HG02610 (cell line): ENCODE results near the gene KCNK7.

ENCODE experiments used
- ATAC-seq: cut with Tn5 transposase; IDR thresholded peaks from one replicate; pipeline ENCODE4 v1.9.1; 2021; ENCODE audit warnings: mild to moderate bottlenecking, moderate library complexity; ENCODE audit not compliant: unreplicated experiment

The KCNK7 gene

DNA sequence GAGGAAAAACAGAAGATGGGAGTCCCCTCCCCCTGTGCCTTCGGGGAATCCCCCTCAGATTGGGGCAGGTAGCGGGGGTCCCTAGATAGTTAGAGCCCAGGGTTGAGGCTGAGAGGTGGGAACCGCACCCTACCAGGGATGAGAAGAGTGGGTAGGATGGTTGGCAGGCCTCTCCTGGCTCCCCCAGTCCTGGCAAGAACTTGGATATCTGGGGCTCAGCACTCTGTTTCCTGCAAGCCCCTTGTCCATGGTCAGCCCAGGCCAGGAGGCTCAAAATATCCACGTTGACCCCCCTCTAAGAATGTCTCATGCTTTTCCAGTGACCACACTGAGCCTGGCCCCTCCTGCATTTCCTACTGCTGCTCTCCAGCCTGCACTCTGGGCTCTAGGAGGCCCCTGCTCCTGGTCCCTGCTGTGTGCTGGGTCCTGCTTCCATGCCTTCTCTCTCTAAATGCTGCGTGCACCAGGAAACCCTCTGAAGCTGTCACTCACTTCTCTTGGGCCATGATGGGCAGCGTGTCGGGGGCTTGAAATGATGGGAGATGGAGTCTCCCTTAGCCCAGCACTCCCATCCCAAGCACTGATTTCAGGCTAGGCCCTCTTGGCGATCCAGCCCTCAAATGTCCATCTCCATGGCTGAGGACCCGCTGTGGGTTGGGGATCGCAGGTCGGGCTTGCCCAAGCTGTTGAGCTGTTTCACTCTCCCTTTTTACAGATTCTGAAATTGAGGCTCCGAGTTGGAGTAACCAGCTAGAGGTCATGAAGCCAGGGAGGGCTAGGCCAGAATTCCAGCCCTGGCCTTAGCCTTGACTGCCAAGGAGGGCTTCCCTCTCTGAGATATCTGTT is 16.4 kb upstream of the KCNK7 start:
- no peak for ATAC-seq

DNA sequence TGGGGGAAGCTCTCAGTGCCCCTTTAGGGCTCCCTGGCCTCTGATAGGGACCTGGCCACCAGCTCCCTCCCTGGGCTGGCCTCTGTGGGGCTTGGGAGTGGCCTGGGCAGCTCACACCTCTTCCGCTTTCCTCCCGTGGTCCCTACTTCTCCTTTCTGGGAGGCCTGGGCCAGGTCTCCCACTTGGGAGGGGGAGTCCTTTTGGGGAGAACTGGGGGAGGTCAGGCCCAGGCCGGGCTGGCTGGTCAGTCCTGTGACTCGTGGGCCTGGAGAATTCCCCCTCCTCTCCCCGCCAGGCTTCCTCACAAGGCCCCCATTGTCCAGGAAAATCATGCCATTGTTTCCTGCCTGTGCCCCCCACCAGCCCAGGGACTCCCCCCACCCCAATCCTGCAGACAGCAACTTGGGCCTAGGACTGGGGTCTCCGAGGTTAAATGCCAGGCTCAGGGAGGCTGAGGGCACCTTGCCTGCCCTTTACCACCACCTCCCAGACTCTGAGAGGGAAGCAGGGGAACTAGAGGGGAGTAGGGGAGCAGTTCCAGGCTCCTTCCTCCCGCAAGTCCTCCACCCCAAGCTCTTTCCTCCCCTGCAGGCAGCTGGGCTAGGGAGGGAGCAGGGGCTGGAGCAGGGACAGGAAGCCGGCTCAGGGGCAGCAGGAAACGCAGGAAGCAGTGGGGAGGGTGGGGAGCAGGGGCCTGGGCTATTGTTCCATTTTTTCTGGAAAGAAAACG is 15.6 kb upstream of the KCNK7 start:
- no peak for ATAC-seq

DNA sequence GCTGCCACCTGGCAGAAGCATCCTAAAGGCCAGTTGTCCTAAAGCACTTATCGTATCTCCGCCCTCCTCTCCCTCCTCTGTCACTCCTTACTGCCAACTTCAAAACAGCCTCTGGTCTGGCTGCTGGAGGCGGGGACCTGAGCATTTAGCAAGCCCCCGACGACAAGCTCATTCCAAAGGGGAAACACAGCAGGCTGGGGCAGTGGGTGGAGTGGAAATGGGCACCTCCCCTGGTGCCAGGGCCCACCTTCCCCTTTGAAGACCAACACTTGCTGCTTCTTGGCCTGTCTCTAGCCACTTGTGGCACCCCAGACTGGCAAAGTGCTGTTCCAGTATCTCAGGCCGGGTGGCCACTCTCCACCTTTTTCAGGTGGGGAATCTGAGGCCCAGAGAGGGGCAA is 14.8 kb upstream of the KCNK7 start:
- ATAC-seq = no peak

DNA sequence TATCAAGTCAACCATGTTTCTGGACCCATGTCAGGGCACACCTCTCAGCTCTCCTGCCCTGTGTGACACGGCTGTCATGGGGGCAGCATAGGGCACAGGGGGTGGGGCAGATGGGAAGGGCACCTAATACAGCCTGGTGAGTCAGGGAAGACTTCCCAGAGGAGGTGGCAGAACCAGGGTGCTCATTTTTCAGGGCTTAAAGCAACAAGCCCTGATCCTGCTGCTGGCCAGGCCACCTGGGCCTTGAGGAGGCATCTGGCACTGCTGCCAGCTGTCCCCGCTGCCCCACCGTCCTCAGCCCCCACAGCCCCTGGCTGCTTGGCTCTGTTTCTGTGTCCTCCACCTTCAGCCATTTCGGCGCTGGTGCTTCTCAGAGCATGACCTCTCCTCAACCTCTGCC is 14.1 kb upstream of the KCNK7 start:
- no peak for ATAC-seq

DNA sequence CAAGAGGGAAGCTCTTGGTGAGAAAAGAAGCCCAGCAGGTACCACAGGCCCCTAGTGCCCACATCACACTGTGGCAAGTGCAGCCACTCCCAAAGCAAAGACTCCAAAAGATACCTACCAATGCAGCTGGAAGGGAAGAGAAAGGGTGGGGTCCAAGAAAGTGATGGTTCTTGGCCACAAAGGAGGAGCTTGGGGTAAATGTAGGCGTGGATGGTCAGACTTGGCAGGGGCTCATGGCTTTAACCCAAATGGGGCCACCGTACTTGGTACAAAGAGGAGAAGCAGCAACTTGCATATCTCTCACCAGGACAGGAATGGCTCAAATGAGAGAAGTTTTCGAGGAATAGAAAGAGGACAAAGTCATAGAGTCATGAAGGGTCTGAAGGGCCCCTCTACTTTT is 13.6 kb upstream of the KCNK7 start:
- ATAC-seq = no peak

DNA sequence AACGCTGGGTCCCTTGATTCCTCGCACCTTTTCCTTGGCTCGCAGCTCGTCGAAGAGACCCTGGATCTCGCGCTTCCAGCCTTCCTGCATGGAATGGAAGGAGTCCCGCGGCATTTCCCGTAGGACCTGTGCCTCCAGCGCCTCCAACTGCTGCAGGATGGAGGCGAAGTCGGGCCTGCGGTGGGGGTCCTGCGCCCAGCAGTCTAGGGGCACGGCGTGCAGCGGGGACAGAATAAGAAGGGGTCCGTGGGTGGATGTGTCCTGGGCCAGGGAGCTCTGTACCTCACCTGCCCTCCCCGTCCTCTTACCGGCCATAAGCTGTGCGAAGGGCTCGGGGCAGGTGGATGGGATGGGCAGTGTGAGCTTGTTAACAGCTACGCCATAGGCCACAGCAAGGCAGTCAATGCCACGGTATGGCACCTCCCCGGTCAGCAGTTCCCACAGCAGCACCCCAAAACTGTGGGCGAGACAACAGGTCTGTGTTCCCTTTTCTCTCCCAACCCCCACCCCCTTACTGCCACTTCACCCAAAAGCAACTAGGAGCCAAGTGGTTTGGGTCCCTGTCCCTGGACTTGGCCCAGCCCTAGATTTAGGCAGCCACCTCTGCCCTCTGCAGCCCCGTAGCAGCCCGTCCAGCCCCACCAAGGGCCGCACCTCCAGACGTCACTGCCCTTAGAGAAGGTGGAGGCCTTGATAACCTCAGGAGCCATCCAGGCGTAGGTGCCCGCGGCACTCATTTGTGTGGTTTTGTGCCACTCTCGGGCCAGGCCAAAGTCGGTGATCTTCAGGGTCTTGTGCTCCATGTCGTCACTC is 12.2 kb upstream of the KCNK7 start:
- ATAC-seq = no peak

DNA sequence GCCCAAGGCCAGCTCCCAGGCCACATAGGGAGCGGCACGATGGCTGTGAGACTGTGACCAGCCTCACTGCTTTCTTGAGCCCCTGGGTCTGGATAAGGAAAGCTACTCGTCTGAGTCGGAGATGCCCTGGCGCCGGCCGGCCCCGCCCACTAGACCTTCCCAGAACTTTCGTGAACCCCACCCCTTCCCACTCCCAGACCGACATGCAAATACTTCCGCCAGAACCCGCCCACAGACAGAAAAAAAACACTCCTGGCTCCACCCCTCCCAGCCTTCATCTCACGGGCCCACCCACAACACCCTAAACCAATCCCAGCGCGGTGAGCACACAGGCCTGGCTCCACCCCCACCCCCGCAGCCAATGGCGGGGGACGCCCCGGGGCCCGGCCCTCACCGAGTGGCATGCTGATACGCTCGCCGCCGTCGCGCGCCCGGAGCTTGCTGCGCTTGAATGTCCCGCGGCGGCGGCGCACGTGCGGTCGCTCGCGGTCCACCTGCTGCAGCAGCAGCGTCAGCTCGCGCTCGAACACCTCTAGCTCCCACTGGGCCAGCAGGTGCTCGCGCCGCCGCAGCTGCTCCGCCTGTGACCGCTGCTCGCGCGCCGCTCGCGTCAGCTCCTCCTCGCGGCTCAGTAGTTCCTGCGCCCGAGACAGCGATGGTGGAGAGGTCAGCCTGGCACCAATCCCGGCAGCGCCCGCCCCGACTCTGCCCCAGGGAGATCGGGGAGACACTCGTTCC is 11.4 kb upstream of the KCNK7 start:
- no peak for ATAC-seq

DNA sequence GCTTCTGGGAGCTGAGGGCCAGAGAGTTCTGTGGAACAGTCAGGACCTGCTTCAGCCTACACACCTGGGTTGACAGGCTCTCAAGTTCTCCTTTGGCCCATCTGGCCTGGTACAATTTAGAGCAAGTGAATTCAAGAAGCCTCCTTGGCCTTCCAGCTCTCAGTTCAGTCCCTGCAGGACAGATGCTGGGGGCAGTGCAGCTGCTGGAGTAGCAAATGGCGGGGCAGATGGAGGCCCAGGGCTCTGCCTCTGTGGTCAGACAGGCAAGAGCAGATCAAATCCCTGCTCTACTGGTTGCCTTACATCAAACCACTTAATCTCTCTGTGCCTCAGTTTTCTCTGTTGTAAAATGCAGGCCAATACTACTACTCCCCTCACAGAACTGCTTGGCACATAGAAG is 8.7 kb upstream of the KCNK7 start:
- no peak for ATAC-seq

DNA sequence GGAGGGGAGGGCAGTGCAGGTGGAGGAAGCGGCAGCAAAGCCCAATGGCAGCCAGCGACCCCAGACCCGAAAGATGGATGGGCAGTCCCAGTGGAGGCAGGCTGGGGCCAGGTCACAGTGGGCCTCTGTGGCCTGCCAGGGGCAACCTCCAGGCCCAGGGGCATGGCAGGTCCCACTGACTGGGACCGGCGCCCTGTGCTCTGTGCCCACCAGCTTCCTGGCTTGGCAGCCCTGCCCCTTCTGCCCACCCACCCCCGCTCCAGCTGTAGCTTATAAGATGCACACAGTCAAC is 4.3 kb upstream of the KCNK7 start:
- no peak for ATAC-seq

DNA sequence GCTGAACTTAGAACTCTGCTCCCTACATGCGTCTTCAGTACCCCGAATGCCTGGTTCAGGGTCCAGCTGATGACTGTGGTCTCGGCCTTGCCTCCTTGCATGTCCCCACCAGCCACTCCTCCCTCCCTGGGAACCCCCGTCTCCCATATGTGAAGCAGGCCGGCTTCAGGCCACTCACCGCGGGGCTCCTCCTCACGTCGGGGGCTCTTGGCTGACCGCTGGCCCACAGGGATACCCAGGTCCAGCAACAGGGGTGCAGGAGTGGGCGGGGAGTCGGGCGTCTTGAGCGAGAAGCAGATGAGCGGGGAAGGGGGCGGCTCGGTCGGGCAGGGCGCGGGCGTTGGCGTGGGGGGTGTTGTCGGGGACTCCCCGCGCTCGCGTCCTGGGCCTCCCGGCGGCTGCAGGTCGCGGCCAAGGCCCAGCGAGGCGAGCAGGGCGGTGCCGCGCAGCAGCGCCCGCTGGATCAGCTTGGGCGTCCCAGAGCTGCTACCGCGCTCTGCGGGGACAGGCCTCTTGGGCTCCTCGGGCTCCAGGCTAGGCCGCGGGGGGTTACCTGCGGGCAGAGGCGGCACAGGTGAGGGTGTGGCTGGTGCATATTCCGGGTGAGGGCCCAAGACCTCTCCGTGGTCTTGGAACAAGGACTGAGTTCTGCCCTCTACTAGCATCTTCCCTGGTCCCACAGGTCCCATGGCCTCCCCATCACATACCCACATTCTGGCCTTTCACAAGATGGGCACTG is 3.8 kb upstream of the KCNK7 start:
- no peak for ATAC-seq

DNA sequence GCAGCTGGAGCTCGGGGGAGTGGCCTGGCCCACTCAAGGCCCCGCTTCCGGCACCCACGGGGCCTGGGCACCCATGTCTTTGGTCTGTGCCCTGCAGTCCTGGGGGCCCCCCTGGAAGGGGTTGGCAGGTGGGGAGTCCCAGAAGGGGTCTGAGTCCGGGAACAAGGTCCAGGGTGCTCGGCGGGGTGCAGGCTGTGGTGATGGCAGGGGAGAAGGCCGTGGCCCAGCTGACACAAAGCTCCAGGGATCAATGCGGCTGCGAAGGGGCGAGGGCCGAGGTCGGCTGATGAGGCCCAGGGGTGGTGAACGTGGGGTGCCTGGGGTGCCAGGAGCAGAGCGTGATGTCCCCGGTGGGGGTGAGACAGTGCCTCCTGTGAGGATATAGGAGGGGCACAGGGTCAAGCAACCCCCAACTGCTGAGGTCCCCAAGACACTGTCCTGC is 2.7 kb upstream of the KCNK7 start:
- ATAC-seq = no peak

DNA sequence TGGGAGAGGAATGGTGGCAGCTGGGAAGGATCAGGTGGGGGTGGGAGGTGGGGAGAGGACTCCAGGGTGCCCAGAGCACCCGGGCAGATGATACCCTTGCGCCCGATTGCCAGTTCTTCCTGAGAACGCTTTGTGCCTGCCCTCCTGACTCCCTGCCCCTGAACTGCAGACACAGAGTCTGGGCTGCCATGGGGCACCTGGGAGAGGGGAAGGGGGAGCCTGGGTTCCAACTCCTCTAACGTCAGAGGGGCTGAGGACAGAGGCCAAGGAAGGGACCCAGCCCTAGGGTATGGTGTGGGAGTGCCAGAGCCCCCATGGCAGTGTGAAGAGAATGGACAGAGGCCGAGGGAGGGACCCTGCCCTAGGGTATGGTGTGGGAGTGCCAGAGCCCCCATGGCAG is 920 bp upstream of the KCNK7 start:
- ATAC-seq = no peak

DNA sequence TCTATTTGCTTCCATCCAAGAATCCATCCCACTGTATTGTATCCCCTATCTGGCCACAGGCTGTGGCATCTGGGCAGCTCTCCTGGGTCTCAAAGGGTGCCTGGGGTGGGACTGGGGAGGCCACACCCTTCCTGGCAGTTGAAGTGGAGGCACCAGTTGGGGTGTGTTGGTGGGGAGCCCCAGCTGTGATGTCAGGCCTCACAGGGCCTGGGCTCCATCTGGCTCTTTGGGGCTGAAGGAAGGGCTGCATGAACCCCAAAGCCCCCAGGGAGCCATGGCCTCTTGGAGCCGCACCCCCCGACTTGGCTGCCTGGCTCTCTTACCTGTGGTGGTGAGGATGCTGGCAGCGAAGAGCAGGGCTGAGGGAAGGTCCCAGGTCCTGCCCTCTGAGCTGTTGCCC is 469 bp downstream of the KCNK7 start:
- ATAC-seq = no peak

DNA sequence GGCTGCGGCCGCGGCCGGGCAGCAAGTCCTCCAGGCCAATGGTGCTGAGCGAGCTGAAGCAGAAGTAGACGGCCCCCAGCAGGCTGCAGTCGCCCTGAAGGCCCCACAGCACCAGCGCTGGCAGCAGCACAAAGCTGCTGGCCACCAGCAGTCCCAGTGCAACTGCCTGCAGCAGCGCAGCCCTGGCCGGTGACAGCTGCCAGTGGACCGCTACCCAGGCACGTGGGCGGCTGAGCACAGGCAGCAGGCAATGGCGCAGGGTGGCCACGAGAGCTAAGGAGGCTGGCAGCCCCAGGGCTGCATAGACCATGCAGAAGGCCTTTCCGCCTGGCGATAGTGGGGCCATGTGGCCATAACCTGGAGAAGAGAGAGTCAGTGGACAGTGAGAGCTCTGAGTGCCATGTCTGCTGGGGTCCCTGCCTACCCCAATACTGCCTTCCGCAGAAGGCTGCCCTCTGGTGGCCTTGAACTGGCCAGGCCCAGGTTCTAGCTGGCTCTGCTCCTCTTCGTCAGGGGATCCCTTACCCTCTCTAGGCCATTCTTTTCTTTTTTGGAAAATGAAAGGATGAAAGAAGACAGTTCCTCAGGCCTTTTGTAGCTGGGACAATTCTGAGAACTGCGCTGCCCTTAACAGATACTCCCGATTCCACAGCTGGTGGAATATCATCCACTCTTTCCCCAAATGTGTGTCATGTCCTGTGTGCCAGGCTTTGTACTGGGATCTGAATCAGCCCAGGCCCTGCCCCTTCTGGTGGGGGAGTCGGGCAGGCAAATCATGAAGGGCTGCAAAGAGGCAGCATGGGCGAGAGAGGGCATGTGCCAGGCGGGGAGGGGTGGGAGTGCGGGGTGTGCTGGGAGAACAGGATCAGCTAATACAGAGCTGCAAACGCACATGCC is 1.8 kb downstream of the KCNK7 start:
- no peak for ATAC-seq

DNA sequence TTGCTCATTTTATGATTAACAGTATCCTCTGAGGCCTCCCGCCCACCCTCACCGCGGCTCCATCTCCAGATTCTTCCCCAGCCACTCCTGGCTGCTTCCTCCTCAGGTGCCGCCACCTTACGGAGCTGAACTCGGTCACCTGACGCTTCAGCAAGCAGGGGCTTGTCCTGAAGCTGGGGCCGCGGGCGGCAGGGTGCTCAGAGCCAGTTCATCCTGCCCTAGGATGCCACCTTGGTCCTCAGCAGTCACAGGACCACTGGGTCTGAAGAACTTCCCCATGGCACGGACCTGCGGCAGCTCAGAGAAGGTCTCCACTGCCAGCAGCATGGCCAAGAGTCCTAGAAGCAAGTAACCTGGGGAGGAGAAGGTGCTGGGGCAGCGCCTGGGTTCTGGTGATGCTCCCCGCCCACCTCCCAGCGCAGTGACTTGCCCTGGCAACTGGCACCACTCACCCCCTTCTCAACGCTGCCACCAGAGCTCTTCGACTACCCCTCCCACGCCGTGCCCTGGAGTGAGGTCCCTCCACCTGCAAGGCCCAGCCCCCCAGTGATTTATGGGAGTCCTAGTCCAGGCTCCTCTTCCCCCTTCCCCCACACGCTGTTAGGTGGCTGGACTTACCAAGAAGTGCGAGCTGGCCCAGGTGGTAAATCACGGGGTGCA is 2.6 kb downstream of the KCNK7 start:
- no peak for ATAC-seq

DNA sequence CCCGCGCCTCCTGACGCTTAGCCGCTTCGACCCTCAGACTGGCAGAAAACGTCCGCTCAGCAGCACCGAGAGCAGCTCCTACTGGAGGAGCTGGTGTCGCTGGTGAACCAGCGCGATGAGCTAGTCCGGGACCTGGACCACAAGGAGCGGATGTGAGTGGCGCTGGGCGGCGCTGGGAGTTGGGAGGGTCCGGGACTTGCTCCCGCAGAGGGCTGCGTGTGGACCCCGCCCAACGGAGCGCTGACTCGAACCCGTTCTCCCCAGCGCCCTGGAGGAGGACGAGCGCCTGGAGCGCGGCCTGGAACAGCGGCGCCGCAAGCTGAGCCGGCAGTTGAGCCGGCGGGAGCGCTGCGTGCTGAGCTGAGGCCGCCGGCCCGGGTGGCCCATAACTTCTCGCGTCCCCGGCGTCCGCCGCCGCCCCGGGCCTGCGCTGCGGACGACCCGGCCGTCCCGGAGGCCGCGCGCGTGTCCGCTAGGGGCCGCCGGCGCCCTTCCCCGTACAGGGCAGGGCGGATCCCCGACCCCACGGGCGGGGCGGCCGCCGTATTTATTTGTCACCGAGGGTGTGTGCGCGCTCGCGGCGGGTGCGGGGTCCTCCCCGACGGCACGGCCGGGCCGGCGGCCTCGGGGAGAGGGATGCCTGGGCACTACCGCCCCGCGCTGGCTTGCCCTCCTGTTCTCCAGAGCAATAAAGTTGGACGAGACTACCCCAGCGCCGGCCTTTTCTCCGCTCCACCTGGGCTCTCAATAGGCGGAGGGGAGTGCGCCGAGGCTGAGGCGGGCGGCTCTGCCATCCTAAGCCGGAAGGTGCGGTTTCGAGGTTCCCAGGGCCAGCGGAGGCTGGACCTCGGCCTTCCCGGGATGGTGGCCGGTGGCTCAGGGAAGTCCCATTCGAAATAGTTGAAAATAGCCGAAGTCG is 3.4 kb downstream of the KCNK7 start:
- no peak for ATAC-seq

DNA sequence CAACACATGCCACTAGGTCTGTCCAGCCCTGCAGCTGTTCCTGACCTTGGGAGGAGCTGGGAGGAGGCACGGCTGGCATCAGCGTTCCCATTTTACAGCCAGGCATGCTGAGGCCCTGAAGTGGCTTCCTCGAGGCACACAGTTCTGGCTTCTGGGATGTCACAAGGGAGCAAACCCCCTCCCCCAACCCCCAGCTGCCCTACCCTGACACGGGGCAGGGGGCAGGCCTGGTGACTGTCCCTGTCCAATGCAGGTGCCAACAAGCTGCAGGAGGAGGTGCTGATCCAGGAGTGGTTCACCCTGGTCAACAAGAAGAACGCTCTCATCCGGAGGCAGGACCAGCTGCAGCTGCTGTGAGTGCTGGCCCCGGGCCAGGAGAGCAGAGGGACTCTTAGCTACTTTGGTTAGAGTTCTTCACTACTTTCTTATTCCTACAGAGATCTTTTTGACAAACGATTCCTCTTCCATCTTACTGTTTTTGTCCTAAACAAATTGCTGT is 5.3 kb downstream of the KCNK7 start:
- no peak for ATAC-seq
